GM19372 (cell line): Measurements from ENCODE around the gene CCT7.
"Not testable (repeated sequence)": the region's sequence is repeated elsewhere in the genome, so short reads cannot be mapped to it uniquely, and the experiment has no call there.

Experiments used
- ATAC-seq: cut with Tn5 transposase; IDR thresholded peaks from one replicate; pipeline ENCODE4 v1.9.1; 2021; ENCODE audit warnings: mild to moderate bottlenecking, low read depth, moderate library complexity; ENCODE audit not compliant: unreplicated experiment

CCT7 gene

GRCh38 chr2:73233932-73234832 lies at the start of gene CCT7:
Gene CCT7, plus strand, starts transcription at chr2:73234308. Its CDS starts 71 bp downstream, at chr2:73234379.
- peak; percentile 54 for ATAC-seq

GRCh38 chr2:73185965-73186364 lies 48.1 kb upstream of the CCT7 start:
- no peak for ATAC-seq

GRCh38 chr2:73187549-73187948 lies 46.6 kb upstream of the CCT7 start:
- no peak for ATAC-seq

GRCh38 chr2:73197579-73197978 lies 36.5 kb upstream of the CCT7 start:
- no peak for ATAC-seq

- ATAC-seq, result not testable (repeated sequence)
These were observed 33.8 kb upstream of the CCT7 start for GRCh38 chr2:73200281-73200680.

- ATAC-seq, result no peak
These were observed 31.7 kb upstream of the CCT7 start, which contains the start of gene NOTO for GRCh38 chr2:73202156-73203054. Gene NOTO, plus strand, starts transcription at chr2:73202574. Its CDS starts 93 bp downstream, at chr2:73202667.

- no peak for ATAC-seq
These were observed 30.9 kb upstream of the CCT7 start for GRCh38 chr2:73203055-73203681.

GRCh38 chr2:73205611-73206010 lies 28.5 kb upstream of the CCT7 start:
- ATAC-seq, result no peak

- no peak for ATAC-seq
These were observed 25.9 kb upstream of the CCT7 start for GRCh38 chr2:73208258-73208657.

GRCh38 chr2:73210019-73210418 lies 24.1 kb upstream of the CCT7 start:
- no peak for ATAC-seq

- ATAC-seq, result no peak
These were observed 23.4 kb upstream of the CCT7 start for GRCh38 chr2:73210696-73211095.

- ATAC-seq, result no peak
These were observed 22.0 kb upstream of the CCT7 start for GRCh38 chr2:73212098-73212447.

GRCh38 chr2:73212448-73213176 lies 21.5 kb upstream of the CCT7 start:
- ATAC-seq, result peak; percentile 58

GRCh38 chr2:73214120-73215035 lies 19.7 kb upstream of the CCT7 start, which contains the start of gene SMYD5:
Gene SMYD5, plus strand, starts transcription at chr2:73214245. Its CDS starts 22 bp downstream, at chr2:73214267.
- peak; percentile 89 for ATAC-seq

- ATAC-seq, result no peak
These were observed 18.9 kb upstream of the CCT7 start for GRCh38 chr2:73215254-73215653.

GRCh38 chr2:73217160-73217559 lies 16.9 kb upstream of the CCT7 start:
- no peak for ATAC-seq

GRCh38 chr2:73217826-73218225 lies 16.3 kb upstream of the CCT7 start:
- ATAC-seq, result no peak

GRCh38 chr2:73218298-73218697 lies 15.8 kb upstream of the CCT7 start:
- no peak for ATAC-seq

GRCh38 chr2:73223821-73224220 lies 10.3 kb upstream of the CCT7 start:
- ATAC-seq, result no peak
